Stimulated activated CD4-positive, alpha-beta T cell treated with anti-CD3 and anti-CD28 coated beads, Interleukin-12 subunit alpha, Interleukin-12 subunit beta, amount 100 ng/mL, for 48 hours (primary cell): ENCODE data around the gene FAAP100.
"Not testable (repeated sequence)": the region's sequence is repeated elsewhere in the genome, so short reads cannot be mapped to it uniquely, and the experiment has no call there.

Experiments
- DNase-seq, 3 donors: peaks; one replicate each; pipeline ENCODE4 v3.0.0-alpha.2; 2020; ENCODE audit warnings: low read depth in 2 of 3, low spot score in 1 of 3

FAAP100 gene

GRCh38 chr17:81552244-81553017, at the start of gene FAAP100:
FAAP100 (minus strand) TSS chr17:81552353; CDS start chr17:81552330, 23 bp downstream.
- peak; percentile 64 to 81 (median 65) for DNase-seq

GRCh38 chr17:81601525-81602120, 49.5 kb upstream of the FAAP100 start:
- DNase-seq, result peak in 1 of 3 donors; percentile 43

- no peak for DNase-seq
Observed at GRCh38 chr17:81599719-81600486, 47.8 kb upstream of the FAAP100 start.

GRCh38 chr17:81593105-81593871, 41.1 kb upstream of the FAAP100 start:
- DNase-seq, result no peak

GRCh38 chr17:81591971-81592370, 39.8 kb upstream of the FAAP100 start:
- DNase-seq, result no peak

- DNase-seq, result no peak
Observed at GRCh38 chr17:81590121-81590520, 38.0 kb upstream of the FAAP100 start.

- DNase-seq, result no peak
Observed at GRCh38 chr17:81589612-81590011, 37.5 kb upstream of the FAAP100 start.

GRCh38 chr17:81586096-81586495, 33.9 kb upstream of the FAAP100 start:
- DNase-seq, result no peak

GRCh38 chr17:81584771-81585170, 32.6 kb upstream of the FAAP100 start:
- not testable (repeated sequence) for DNase-seq

GRCh38 chr17:81583589-81584342, 31.6 kb upstream of the FAAP100 start:
- DNase-seq, result no peak

GRCh38 chr17:81582749-81583148, 30.6 kb upstream of the FAAP100 start:
- no peak for DNase-seq

GRCh38 chr17:81582341-81582740, 30.2 kb upstream of the FAAP100 start:
- DNase-seq, result no peak

- DNase-seq, result no peak
Observed at GRCh38 chr17:81581758-81582157, 29.6 kb upstream of the FAAP100 start.

GRCh38 chr17:81580481-81580880, 28.3 kb upstream of the FAAP100 start:
- DNase-seq, result no peak

GRCh38 chr17:81579821-81580321, 27.7 kb upstream of the FAAP100 start:
- no peak for DNase-seq

GRCh38 chr17:81579298-81579697, 27.1 kb upstream of the FAAP100 start:
- no peak for DNase-seq

GRCh38 chr17:81578561-81579225, 26.5 kb upstream of the FAAP100 start:
- no peak for DNase-seq

GRCh38 chr17:81578038-81578441, 25.9 kb upstream of the FAAP100 start:
- no peak for DNase-seq

- DNase-seq, result no peak
Observed at GRCh38 chr17:81577278-81578000, 25.3 kb upstream of the FAAP100 start.
